Lung (tissue), 12 donors: ENCODE data around the gene TMEM156. TPM values are rescaled to one million over a fixed set of nuclear protein-coding genes. Genes with fewer than 3 reads are reported as not detected.
"Not testable (repeated sequence)": the region's sequence is repeated elsewhere in the genome, so short reads cannot be mapped to it uniquely, and the experiment has no call there.

Experiments
- ATAC-seq: fragments of 200-7000 bp; cut with Tn5 transposase; one replicate; pipeline ENCODE4 v1.9.1; 2020; ENCODE audit warnings: moderate number of reproducible peaks; ENCODE audit not compliant: insufficient read depth, low FRiP score
- DNase-seq, 3 donors: peaks; one replicate each; pipeline ENCODE4 v3.0.0-alpha.2; 2013 to 2017
- H3K27ac ChIP-seq, 2 donors: one replicate each; pipeline ENCODE4 v1.5.1; 2013; ENCODE audit warnings: mild to moderate bottlenecking in 2 of 2, moderate library complexity in 2 of 2, control low read depth in 1 of 2, inconsistent platforms in 1 of 2, low read depth in 1 of 2, low read length in 1 of 2
- H3K27me3 ChIP-seq, 3 donors: one replicate each; pipeline ENCODE4 v1.5.1; 2013; ENCODE audit warnings: low read length in 2 of 3; ENCODE audit not compliant: control insufficient read depth in 3 of 3, insufficient read depth in 3 of 3
- H3K36me3 ChIP-seq, 4 donors: one replicate each; pipeline ENCODE4 v1.5.1; 2013; ENCODE audit warnings: low read length in 4 of 4, mild to moderate bottlenecking in 1 of 4, moderate library complexity in 1 of 4; ENCODE audit not compliant: control insufficient read depth in 4 of 4, insufficient read depth in 4 of 4
- H3K4me1 ChIP-seq, 5 donors: one replicate each; pipeline ENCODE4 v1.5.1; 2013; ENCODE audit warnings: low read length in 5 of 5, mild to moderate bottlenecking in 2 of 5, moderate library complexity in 1 of 5; ENCODE audit not compliant: control insufficient read depth in 5 of 5, insufficient read depth in 5 of 5
- H3K4me3 ChIP-seq: one replicate; pipeline ENCODE4 v1.5.1; 2013; ENCODE audit warnings: mild to moderate bottlenecking, control low read depth, moderate library complexity
- H3K9ac ChIP-seq, 2 donors: one replicate each; pipeline ENCODE4 v1.5.1; 2013; ENCODE audit warnings: low read length in 2 of 2, control low read depth in 1 of 2; ENCODE audit not compliant: insufficient read depth in 1 of 2
- H3K9me3 ChIP-seq, 4 donors: one replicate each; pipeline ENCODE4 v1.5.1; 2013; ENCODE audit warnings: low read length in 3 of 4, mild to moderate bottlenecking in 1 of 4, moderate library complexity in 1 of 4; ENCODE audit not compliant: control insufficient read depth in 4 of 4, insufficient read depth in 3 of 4
- CTCF ChIP-seq: IDR thresholded peaks from 2 replicates; pipeline ENCODE4 v1.5.1; 2012; ENCODE audit warnings: mild to moderate bottlenecking; ENCODE audit errors: control extremely low read depth, extremely low read depth
- WGBS, 2 donors: extraction: QIAGEN DNeasy Blood & Tissue Kit; methylation state at CpG; one replicate each; pipeline ENCODE4 v1.1.7; 2013; 5-methylcytosine and 5-hydroxymethylcytosine counted together
- polyA plus RNA-seq, 2 donors: library from polyadenylated mRNA; stranded (reverse); fragments of 200-250 nt; gene quantifications; one replicate each; pipeline ENCODE4 v1.2.1, GENCODE V29; 2013
- total RNA-seq, 2 donors: library from RNA; depleted of rRNA in 1 of 2; stranded (reverse); fragments of >200 nt in 1 of 2; gene quantifications; one replicate each; pipeline ENCODE4 v1.2.1, GENCODE V29; 2014 to 2021
- donor health status: control.
- donor health status: control.
- donor health status: Bipolar disorder and iron deficiency.
- donor health status: healthy.
- donor health status: DM: yes; HTN: yes; CAD: no.

The TMEM156 gene
- total and polyA plus RNA-seq, 4 donors = 0.95 to 3.5 (median 1.2) TPM

- ATAC-seq = no peak
- WGBS, 2 donors = 94 to 98% methylated on average over 3 of the region's 3 CpGs
- Histone ChIP-seq H3K9me3 (no peaks in the 10 kb centered on the region), H3K27ac (no peak overlapping the region), H3K27me3 (no peaks in the 10 kb centered on the region), H3K9ac (no peak overlapping the region), H3K4me3 (no peak overlapping the region), H3K36me3 (no peaks in the 10 kb centered on the region), H3K4me1 (peaks cover 0 to 10% (median 0%) of the 10 kb centered on the region in 5 donors)
- DNase-seq = no peak
- TF ChIP-seq CTCF = no peak
Observed at GRCh38 chr4:39039108-39039507, 6.9 kb upstream of the TMEM156 start.

- 53 to 66% methylated on average over 3 of the region's 3 CpGs for WGBS, 2 donors
- Histone ChIP-seq H3K9ac (no peak overlapping the region), H3K27ac (no peak overlapping the region)
Observed at GRCh38 chr4:39037941-39038340, 5.7 kb upstream of the TMEM156 start.

GRCh38 chr4:39037491-39037825 lies 5.2 kb upstream of the TMEM156 start:
- no peaks in the 10 kb centered on the region for H3K27me3 ChIP-seq
- H3K9me3 ChIP-seq = no peaks in the 10 kb centered on the region
- no peaks in the 10 kb centered on the region for H3K36me3 ChIP-seq
- DNase-seq = no peak
- H3K27ac ChIP-seq = peak overlapping the region in 1 of 2 donors; percentile 61
- H3K4me3 ChIP-seq = no peak overlapping the region
- 70 to 83% methylated on average over 4 of the region's 4 CpGs for WGBS, 2 donors
- H3K9ac ChIP-seq = no peak overlapping the region
- peaks cover 0 to 6% (median 0%) of the 10 kb centered on the region in 5 donors for H3K4me1 ChIP-seq
- TF ChIP-seq CTCF = no peak
- no peak for ATAC-seq

More at GRCh38 chr4:39037941-39038340, 5.7 kb upstream of the TMEM156 start:
- ATAC-seq (no peak), DNase-seq (no peak)
- Histone ChIP-seq H3K4me3 (no peak overlapping the region), H3K9me3 (no peaks in the 10 kb centered on the region), H3K4me1 (peaks cover 0 to 7% (median 0%) of the 10 kb centered on the region in 5 donors), H3K27me3 (no peaks in the 10 kb centered on the region), H3K36me3 (no peaks in the 10 kb centered on the region)
- TF ChIP-seq CTCF = no peak

GRCh38 chr4:39036172-39036571 lies 4.0 kb upstream of the TMEM156 start:
- H3K27me3 ChIP-seq = no peaks in the 10 kb centered on the region
- TF ChIP-seq CTCF = no peak
- DNase-seq (no peak), ATAC-seq (no peak)
- H3K4me1 ChIP-seq = peaks cover 0 to 4% (median 0%) of the 10 kb centered on the region in 5 donors
- WGBS, 2 donors = 72 to 86% methylated on average over 7 of the region's 7 CpGs
- H3K9me3 ChIP-seq = no peaks in the 10 kb centered on the region
- no peak overlapping the region for H3K27ac ChIP-seq
- H3K36me3 ChIP-seq = no peaks in the 10 kb centered on the region
- H3K4me3 ChIP-seq = no peak overlapping the region
- no peak overlapping the region for H3K9ac ChIP-seq

GRCh38 chr4:39031590-39032020 lies 604 bp downstream of the TMEM156 start:
- not testable (repeated sequence) for H3K9me3 ChIP-seq, H3K36me3 ChIP-seq, H3K4me3 ChIP-seq, H3K27ac ChIP-seq, ATAC-seq, H3K27me3 ChIP-seq, H3K9ac ChIP-seq, H3K4me1 ChIP-seq, DNase-seq
- WGBS, 2 donors = 55 to 74% methylated on average over 6 of the region's 6 CpGs
